Left ventricle myocardium inferior (tissue), 1 donor: ENCODE data around the gene PEA15. TPM values are rescaled to one million over a fixed set of nuclear protein-coding genes. Genes with fewer than 3 reads are reported as not detected.

Experiments used
- DNase-seq: peaks from one replicate; pipeline ENCODE4 v3.0.0-alpha.2; 2020
- H3K27ac ChIP-seq: fragments of 200-600 bp; replicated peaks from 2 replicates; pipeline ENCODE4 v1.8.0; 2021
- H3K27me3 ChIP-seq: fragments of 200-600 bp; 2 replicates; pipeline ENCODE4 v1.8.0; 2021; ENCODE audit warnings: low read depth
- H3K36me3 ChIP-seq: fragments of 200-600 bp; 2 replicates; pipeline ENCODE4 v1.8.0; 2021
- H3K4me1 ChIP-seq: fragments of 200-600 bp; 2 replicates; pipeline ENCODE4 v1.8.0; 2021
- H3K4me3 ChIP-seq: fragments of 200-600 bp; 2 replicates; pipeline ENCODE4 v1.8.0; 2021; ENCODE audit warnings: mild to moderate bottlenecking, moderate library complexity
- H3K9me3 ChIP-seq: fragments of 200-600 bp; replicated peaks from 2 replicates; pipeline ENCODE4 v1.8.0; 2021
- intact Hi-C: fragments of 100-400 bp; cut with micrococcal nuclease; formaldehyde crosslinking; loops from one replicate; pipeline ENCODE4 v1.11.0; 2022
- total RNA-seq: library from RNA; stranded (reverse); fragmentation: NEBNext Ultra II Directional; extraction: Animal tissue kit (Norgen Biotek cat#: 25700); gene quantifications from one replicate; pipeline ENCODE4 v1.2.1, GENCODE V29; 2021
- TF ChIP-seq, protein P1 (sequence below): fragments of 200-600 bp; IDR thresholded peaks from 2 replicates; pipeline ENCODE4 v1.8.0; 2021; ENCODE audit warnings: antibody characterized with exemption, mild to moderate bottlenecking, borderline replicate concordance
- donor health status: DM: no; HTN: yes; CAD: no; lungs with severe emphysema.

PEA15 gene
- total RNA-seq, 1 donor from 2014 or later, result 280 TPM

GRCh38 chr1:160169553-160170399 lies 35.4 kb upstream of the PEA15 start:
- no peak for DNase-seq
- no peaks in the 10 kb centered on the region for H3K36me3 ChIP-seq

DNA sequence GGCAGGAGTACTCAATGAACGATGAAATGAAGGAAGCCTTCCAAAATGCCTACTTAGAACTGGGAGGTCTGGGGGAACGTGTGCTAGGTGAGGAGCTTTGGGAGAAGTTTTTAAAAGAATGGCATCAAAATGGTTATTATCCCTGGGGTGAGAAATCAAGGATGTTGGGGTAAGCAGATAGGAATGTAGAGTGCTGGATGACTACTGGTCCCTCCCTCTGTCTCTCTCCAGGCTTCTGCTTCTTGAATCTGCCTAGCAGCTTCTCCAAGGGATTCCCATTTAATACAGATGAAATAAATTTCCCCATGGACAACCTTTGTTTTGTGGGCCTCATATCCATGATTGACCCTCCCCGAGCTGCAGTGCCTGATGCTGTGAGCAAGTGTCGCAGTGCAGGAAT lies 33.8 kb upstream of the PEA15 start:
- H3K27ac ChIP-seq, result no peak overlapping the region
- H3K9me3 ChIP-seq, result no peaks in the 10 kb centered on the region
- no peak overlapping the region for H3K4me3 ChIP-seq
- peaks cover 4% of the 10 kb centered on the region for H3K4me1 ChIP-seq
- DNase-seq, result no peak
- peaks cover 14% of the 10 kb centered on the region for H3K27me3 ChIP-seq
- H3K36me3 ChIP-seq, result no peaks in the 10 kb centered on the region
- intact Hi-C loops, result no loop called here
- TF ChIP-seq, protein P1, sequence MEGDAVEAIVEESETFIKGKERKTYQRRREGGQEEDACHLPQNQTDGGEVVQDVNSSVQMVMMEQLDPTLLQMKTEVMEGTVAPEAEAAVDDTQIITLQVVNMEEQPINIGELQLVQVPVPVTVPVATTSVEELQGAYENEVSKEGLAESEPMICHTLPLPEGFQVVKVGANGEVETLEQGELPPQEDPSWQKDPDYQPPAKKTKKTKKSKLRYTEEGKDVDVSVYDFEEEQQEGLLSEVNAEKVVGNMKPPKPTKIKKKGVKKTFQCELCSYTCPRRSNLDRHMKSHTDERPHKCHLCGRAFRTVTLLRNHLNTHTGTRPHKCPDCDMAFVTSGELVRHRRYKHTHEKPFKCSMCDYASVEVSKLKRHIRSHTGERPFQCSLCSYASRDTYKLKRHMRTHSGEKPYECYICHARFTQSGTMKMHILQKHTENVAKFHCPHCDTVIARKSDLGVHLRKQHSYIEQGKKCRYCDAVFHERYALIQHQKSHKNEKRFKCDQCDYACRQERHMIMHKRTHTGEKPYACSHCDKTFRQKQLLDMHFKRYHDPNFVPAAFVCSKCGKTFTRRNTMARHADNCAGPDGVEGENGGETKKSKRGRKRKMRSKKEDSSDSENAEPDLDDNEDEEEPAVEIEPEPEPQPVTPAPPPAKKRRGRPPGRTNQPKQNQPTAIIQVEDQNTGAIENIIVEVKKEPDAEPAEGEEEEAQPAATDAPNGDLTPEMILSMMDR, result no peak

More at GRCh38 chr1:160169553-160170399, 35.4 kb upstream of the PEA15 start:
- H3K27ac ChIP-seq, result no peak overlapping the region
- H3K9me3 ChIP-seq, result no peaks in the 10 kb centered on the region
- intact Hi-C loops, result no loop called here
- TF ChIP-seq, protein P1, result no peak
- peaks cover 4% of the 10 kb centered on the region for H3K4me1 ChIP-seq
- H3K27me3 ChIP-seq, result peaks cover 14% of the 10 kb centered on the region
- no peak overlapping the region for H3K4me3 ChIP-seq

DNA sequence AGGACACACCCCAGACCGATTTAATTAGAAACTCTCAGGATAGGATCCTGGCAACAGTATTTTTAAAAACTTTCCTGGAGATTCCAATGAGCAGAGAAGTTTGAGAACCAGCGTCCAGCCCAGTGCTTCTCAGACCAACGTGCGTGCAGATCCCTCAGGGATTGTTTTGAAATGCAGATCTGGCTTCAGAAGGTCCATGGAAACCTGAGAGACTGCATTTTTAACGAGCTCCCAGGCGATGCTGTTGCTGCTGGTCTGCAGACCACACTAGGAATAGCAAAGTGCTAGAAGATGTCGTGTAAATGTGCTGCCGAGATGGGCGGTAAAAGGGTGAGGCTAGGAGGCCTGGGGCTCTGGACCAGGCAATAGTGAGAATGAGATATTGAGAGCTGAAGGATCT lies 33.2 kb upstream of the PEA15 start:
- Histone ChIP-seq H3K4me1 (peaks cover 4% of the 10 kb centered on the region), H3K27me3 (peaks cover 14% of the 10 kb centered on the region), H3K27ac (no peak overlapping the region), H3K9me3 (no peaks in the 10 kb centered on the region), H3K4me3 (no peak overlapping the region), H3K36me3 (no peaks in the 10 kb centered on the region)
- no peak for DNase-seq
- TF ChIP-seq, protein P1, result no peak
- intact Hi-C loops, result no loop called here

GRCh38 chr1:160177231-160177630 lies 28.0 kb upstream of the PEA15 start:
- peaks cover 10% of the 10 kb centered on the region for H3K27me3 ChIP-seq
- H3K4me3 ChIP-seq, result no peak overlapping the region
- DNase-seq, result no peak
- no peaks in the 10 kb centered on the region for H3K9me3 ChIP-seq
- H3K36me3 ChIP-seq, result no peaks in the 10 kb centered on the region
- H3K27ac ChIP-seq, result no peak overlapping the region
- TF ChIP-seq, protein P1, result no peak
- intact Hi-C loops, result no loop called here
- no peaks in the 10 kb centered on the region for H3K4me1 ChIP-seq

DNA sequence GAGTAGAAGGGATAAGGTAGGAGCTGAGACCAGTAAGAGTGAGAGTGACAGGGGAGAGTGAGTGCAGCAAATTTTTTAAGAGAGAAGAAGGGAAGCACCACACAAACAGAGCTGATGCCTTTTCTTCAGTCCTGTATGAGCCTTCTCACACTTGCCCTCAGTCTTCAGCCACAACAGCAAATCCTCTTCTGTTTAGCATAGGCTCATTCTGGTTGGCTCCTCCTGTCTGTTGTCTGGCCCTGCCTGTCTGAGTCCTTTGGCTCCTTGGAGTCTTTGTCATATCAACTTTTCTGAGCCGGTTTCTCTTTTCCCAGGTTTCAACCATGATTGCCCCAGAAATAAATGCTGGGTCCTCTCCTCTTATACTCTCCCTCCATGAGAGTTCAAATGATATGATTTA lies 27.5 kb upstream of the PEA15 start:
- TF ChIP-seq, protein P1, result no peak
- Histone ChIP-seq H3K4me1 (no peaks in the 10 kb centered on the region), H3K9me3 (no peaks in the 10 kb centered on the region), H3K27ac (no peak overlapping the region), H3K36me3 (no peaks in the 10 kb centered on the region), H3K4me3 (no peak overlapping the region), H3K27me3 (peaks cover 6% of the 10 kb centered on the region)
- DNase-seq, result no peak
- intact Hi-C loops, result no loop called here
